ENCODE results near the gene NPB. TPM values are rescaled to one million over a fixed set of nuclear protein-coding genes. Genes with fewer than 3 reads are reported as not detected.

Gene NPB
- total RNA-seq, 2 experiments from 2014 or later, result 0.20 TPM; not detected in 1

DNA sequence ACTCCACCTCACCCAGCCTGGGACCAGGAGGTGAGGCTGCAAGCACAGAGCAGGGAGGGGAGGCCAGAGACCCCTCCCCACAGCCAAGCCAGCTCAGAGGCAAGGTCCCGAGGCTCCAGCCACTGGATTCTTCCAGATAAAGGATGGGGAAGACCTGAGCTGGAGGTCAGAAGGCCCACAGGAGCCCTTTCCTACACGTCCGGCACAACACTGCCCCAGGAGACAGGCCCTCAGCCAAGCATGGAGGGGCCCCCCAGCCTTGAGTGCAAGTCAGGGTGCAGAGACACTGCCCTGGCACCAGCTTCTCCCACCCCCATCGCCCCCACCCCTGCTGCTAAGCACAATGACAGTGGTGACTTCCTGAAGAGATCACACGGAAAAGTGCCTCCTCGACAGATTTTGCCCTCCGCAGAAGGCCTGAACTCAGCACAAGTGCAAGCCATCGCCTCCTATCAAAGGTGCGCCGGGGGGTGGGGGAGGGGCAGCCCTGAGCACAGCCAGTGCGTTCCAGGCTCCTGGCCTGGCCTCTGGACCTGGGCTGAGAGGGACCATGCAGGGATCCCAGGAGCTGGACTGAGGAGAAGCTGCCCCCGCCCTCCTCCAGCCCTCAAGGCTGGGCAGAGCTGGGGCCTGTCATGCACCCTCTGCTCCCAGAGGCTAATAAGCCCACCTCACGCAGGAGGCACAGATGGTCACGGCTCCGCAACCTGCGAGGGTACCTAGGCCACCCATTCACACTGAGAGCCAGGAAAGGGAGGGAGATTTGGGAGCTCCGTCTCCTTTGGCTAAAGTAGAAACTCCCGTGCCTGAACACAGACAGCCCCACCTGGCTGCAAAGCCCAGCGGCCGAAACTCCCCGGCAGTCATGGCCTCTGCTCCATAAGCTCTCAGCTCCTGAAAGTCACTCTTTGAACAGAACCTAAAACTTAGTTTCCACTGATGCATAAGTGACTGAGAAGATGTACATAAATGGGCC is 22.8 kb downstream of the NPB start:
- no peak for ATAC-seq (ENCODE audit: poor library complexity)
- Histone ChIP-seq H3K4me1 (ENCODE audit: insufficient read depth, low read length) (peaks cover 55% of the 10 kb centered on the region), H3K9me3 (ENCODE audit: control insufficient read depth in 1 of 2, insufficient read depth in 1 of 2, low read length in 2 of 2) (no peaks in the 10 kb centered on the region), H3K36me3 (ENCODE audit: insufficient read depth, low read length) (peaks cover 4% of the 10 kb centered on the region), H3K27ac (ENCODE audit: low read depth in 1 of 2, low read length in 2 of 2) (peak overlapping the region in 1 of 2 donors; percentile 13), H3K27me3 (ENCODE audit: control insufficient read depth in 1 of 2, insufficient read depth in 2 of 2, low read length in 2 of 2) (peaks cover 16 to 17% of the 10 kb centered on the region in 2 experiments), H3K4me3 (ENCODE audit: low read length) (no peak overlapping the region)
- H3K27me3 Mint-ChIP-seq, result peaks cover 5% of the 10 kb centered on the region
- H3K4me3 Mint-ChIP-seq, result peak overlapping the region; percentile 77
- POLR2A ChIA-PET, result interaction anchor here (0.7 to 3.5 kb wide), 4 partner anchors 8 to 222 kb away, joined by 3 to 26 read pairs (median 3); partner anchors contain the start of gene SIRT7
- TF ChIP-seq, protein P1, sequence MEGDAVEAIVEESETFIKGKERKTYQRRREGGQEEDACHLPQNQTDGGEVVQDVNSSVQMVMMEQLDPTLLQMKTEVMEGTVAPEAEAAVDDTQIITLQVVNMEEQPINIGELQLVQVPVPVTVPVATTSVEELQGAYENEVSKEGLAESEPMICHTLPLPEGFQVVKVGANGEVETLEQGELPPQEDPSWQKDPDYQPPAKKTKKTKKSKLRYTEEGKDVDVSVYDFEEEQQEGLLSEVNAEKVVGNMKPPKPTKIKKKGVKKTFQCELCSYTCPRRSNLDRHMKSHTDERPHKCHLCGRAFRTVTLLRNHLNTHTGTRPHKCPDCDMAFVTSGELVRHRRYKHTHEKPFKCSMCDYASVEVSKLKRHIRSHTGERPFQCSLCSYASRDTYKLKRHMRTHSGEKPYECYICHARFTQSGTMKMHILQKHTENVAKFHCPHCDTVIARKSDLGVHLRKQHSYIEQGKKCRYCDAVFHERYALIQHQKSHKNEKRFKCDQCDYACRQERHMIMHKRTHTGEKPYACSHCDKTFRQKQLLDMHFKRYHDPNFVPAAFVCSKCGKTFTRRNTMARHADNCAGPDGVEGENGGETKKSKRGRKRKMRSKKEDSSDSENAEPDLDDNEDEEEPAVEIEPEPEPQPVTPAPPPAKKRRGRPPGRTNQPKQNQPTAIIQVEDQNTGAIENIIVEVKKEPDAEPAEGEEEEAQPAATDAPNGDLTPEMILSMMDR (IDR thresholded peaks at IDR 0.05), result no peak
- H3K27ac Mint-ChIP-seq, result peak overlapping the region; percentile 33
- DNase-seq, result peak in 5 of 14 experiments; percentile 33 to 63 (median 49)
- peaks cover 20% of the 10 kb centered on the region for H3K4me1 Mint-ChIP-seq (ENCODE audit: low read depth)
- CTCF ChIA-PET, result interaction anchor here (1.2 to 3.9 kb wide), 2 partner anchors 35 kb away, joined by 3 to 16 read pairs; no protein-coding TSS in a partner anchor
- peaks cover 4% of the 10 kb centered on the region for H3K36me3 Mint-ChIP-seq (ENCODE audit: low read depth)
- no peaks in the 10 kb centered on the region for H3K9me3 Mint-ChIP-seq
- intact Hi-C loops (cut with DNase I, micrococcal nuclease), result loop anchor here (5.0 kb wide), 3 partner anchors 33 to 223 kb away; partner anchors contain the start of genes ALYREF (in 1 of the 2), ANAPC11 (in 1 of the 2), ARHGDIA (in 1 of the 2) and MRPL12 (in 1 of the 2)

DNA sequence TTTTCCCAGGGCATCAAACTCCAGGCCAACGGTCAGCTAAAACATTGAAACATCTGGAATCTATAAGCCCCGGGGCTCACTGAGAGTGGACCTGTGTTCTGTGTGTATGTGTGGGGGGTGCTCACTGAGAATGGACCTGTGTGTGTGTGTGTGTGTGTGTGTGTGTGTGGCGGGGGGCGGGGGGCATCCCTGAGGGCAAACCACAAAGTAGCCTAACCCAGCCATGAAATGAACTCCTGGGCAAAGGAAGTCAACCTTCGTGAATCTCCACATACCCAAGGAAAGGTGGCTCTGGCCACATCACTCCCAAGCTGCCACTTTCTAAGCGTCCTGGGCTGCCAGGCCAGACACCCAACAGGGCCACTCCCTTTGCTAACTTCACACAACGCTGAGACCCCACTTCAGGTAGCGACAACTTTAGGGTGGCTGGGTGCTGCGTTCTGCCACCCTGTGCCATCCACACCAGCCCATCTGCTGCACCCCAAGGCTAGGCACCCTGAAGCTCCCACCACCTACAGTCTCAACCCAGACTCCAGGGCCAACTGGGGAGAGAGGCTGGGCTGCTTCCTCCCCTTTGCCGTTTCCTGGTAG is 23.9 kb downstream of the NPB start:
- peaks cover 4% of the 10 kb centered on the region for H3K36me3 ChIP-seq (ENCODE audit: insufficient read depth, low read length)
- peak in 1 of 14 experiments; percentile 30 for DNase-seq
- peak overlapping the region; percentile 61 for H3K4me3 ChIP-seq (ENCODE audit: low read length)
- H3K4me3 Mint-ChIP-seq, result peak overlapping the region; percentile 88
- TF ChIP-seq, protein P1 (IDR thresholded peaks at IDR 0.05), result no peak
- peak overlapping the region; percentile 88 for H3K27ac Mint-ChIP-seq
- peaks cover 8% of the 10 kb centered on the region for H3K27me3 Mint-ChIP-seq
- no peaks in the 10 kb centered on the region for H3K9me3 Mint-ChIP-seq
- peaks cover 3% of the 10 kb centered on the region for H3K36me3 Mint-ChIP-seq (ENCODE audit: low read depth)
- peaks cover 55% of the 10 kb centered on the region for H3K4me1 ChIP-seq (ENCODE audit: insufficient read depth, low read length)
- H3K9me3 ChIP-seq (ENCODE audit: control insufficient read depth in 1 of 2, insufficient read depth in 1 of 2, low read length in 2 of 2), result no peaks in the 10 kb centered on the region
- H3K27me3 ChIP-seq (ENCODE audit: control insufficient read depth in 1 of 2, insufficient read depth in 2 of 2, low read length in 2 of 2), result peaks cover 17 to 19% of the 10 kb centered on the region in 2 experiments
- POLR2A ChIA-PET, result interaction anchor here (0.9 to 3.5 kb wide), 6 partner anchors 9 to 223 kb away, joined by 3 to 26 read pairs (median 6); partner anchors contain the start of genes ARHGDIA and SIRT7
- ATAC-seq (ENCODE audit: poor library complexity), result peak; percentile 25
- H3K4me1 Mint-ChIP-seq (ENCODE audit: low read depth), result peaks cover 20% of the 10 kb centered on the region
- CTCF ChIA-PET, result interaction anchor here (0.9 to 3.9 kb wide), 3 partner anchors 15 to 105 kb away, joined by 3 to 16 read pairs (median 3); partner anchors contain the start of gene PCYT2
- peak overlapping the region in 1 of 2 donors; percentile 65 for H3K27ac ChIP-seq (ENCODE audit: low read depth in 1 of 2, low read length in 2 of 2)
- intact Hi-C loops (cut with DNase I, micrococcal nuclease), result loop anchor here (2.0 to 5.0 kb wide), 4 partner anchors 15 to 224 kb away; partner anchors contain the start of genes ALYREF (in 1 of the 2), ANAPC11 (in 1 of the 2), ARHGDIA (in 1 of the 2) and MRPL12 (in 1 of the 2)
